ENCODE data around the gene APOBEC3G.
"Not testable (repeated sequence)": the region's sequence is repeated elsewhere in the genome, so short reads cannot be mapped to it uniquely, and the experiment has no call there.

GRCh38 chr22:39077912-39078311, 837 bp downstream of the APOBEC3G start:
- not testable (repeated sequence) for TF ChIP-seq CTCF, EP300 (IDR thresholded peaks at IDR 0.05)

Measured in tibial nerve (tissue), 4 donors.